C4-2B (cell line): ENCODE data around the gene MAGEA11.
"Not testable (repeated sequence)": the region's sequence is repeated elsewhere in the genome, so short reads cannot be mapped to it uniquely, and the experiment has no call there.

Source experiments
- CTCF ChIP-seq: fragments of 450-650 bp; conservative IDR thresholded peaks from 2 replicates; pipeline ENCODE4 v1.5.1; 2017; ENCODE audit warnings: mild to moderate bottlenecking
- ZFX ChIP-seq: fragments of 450-650 bp; IDR thresholded peaks from 2 replicates; pipeline ENCODE4 v1.6.1; 2017

- TF ChIP-seq CTCF, ZFX: not testable (repeated sequence)
Observed at GRCh38 chrX:149692686-149693272, 19.1 kb upstream of the MAGEA11 start.
